Measurements from ENCODE around the gene FTO. TPM values are rescaled to one million over a fixed set of nuclear protein-coding genes. Genes with fewer than 3 reads are reported as not detected.

FTO gene
- total RNA-seq, 4 donors from 2014 or later, result 62.0 to 90.1 (median 75.1) TPM

DNA sequence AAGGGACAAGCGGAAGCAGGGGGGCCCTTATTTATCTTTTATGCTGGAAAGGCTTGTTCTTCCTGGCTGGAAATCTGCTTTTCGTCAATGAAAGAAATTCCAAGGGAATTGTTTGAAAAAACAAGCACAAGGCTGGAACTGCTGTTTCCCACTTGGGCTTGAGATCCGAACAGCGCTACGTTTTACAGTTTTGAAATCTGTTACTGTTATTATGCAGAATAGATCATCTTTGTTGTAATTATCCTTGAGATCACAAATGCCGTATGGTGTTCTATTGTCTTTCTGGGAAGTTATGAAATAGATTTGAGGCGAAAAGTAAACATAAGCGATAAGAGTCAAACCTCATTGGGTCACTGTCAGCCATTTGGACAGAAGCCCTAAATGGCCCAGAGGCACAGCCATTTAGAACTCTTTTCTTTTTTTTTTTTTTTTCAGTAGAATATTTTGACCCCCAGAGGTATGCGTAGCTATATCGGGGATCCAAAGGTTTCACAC is 359.4 kb downstream of the FTO start:
- DNase-seq (no peak), ATAC-seq (no peak)
- H3K9me3 ChIP-seq, result no peaks in the 10 kb centered on the region
- intact Hi-C loops (cut with DNase I; ENCODE audit: low total_unique reads), result no loop called here
- in situ Hi-C loops (cut with MboI; ENCODE audit: low sequenced_read_pairs in 4 of 4), result no loop called here
- H3K36me3 ChIP-seq, result no peaks in the 10 kb centered on the region
- H3K4me1 ChIP-seq, result peaks cover 15 to 19% of the 10 kb centered on the region in 2 donors
- H3K27me3 ChIP-seq, result no peaks in the 10 kb centered on the region
- H3K4me3 ChIP-seq, result no peak overlapping the region
- no peak for TF ChIP-seq POLR2A (IDR thresholded peaks at IDR 0.05)
- TF ChIP-seq, protein P1, sequence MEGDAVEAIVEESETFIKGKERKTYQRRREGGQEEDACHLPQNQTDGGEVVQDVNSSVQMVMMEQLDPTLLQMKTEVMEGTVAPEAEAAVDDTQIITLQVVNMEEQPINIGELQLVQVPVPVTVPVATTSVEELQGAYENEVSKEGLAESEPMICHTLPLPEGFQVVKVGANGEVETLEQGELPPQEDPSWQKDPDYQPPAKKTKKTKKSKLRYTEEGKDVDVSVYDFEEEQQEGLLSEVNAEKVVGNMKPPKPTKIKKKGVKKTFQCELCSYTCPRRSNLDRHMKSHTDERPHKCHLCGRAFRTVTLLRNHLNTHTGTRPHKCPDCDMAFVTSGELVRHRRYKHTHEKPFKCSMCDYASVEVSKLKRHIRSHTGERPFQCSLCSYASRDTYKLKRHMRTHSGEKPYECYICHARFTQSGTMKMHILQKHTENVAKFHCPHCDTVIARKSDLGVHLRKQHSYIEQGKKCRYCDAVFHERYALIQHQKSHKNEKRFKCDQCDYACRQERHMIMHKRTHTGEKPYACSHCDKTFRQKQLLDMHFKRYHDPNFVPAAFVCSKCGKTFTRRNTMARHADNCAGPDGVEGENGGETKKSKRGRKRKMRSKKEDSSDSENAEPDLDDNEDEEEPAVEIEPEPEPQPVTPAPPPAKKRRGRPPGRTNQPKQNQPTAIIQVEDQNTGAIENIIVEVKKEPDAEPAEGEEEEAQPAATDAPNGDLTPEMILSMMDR (IDR thresholded peaks at IDR 0.05 in 4 of 5, conservative IDR thresholded peaks at IDR 0.05 in 1 of 5), result no peak
- no peak overlapping the region for H3K27ac ChIP-seq

DNA sequence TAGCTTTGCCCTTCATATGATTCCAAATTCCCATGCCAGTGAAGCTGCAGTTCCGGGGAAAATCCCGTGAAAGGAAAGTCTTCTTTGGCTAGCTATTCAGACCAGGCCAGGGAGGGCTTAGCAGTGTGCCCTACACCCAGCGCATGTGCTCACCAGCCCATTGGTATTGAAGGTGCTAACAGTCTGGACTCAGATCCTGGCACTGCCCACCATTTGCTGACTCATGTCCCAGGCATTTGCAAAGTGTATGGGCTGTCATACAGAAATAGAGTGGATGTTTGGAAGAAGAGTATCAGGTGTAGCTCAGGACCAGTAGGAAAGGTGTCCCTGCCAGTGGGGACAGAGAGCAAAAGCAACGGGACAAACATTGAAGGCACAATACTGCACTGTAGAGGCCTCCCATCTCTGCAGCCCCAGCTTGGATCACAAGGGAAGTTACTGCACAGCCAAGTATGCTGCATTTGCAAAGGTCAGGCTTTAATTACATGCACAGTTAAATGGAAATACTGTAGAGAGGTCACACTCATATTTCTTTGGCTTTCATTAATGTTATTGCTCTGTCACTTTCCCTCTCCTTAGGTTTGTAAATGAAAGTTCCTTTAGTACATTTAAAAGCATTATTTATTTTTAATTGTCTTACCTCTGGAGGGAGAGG is 362.6 kb downstream of the FTO start:
- intact Hi-C loops (cut with DNase I; ENCODE audit: low total_unique reads), result no loop called here
- Histone ChIP-seq H3K27me3 (no peaks in the 10 kb centered on the region), H3K9me3 (no peaks in the 10 kb centered on the region), H3K27ac (peak overlapping the region in 3 of 4 donors; percentile 11 to 52 (median 43)), H3K4me1 (peaks cover 15 to 19% of the 10 kb centered on the region in 2 donors), H3K36me3 (no peaks in the 10 kb centered on the region), H3K4me3 (no peak overlapping the region)
- in situ Hi-C loops (cut with MboI; ENCODE audit: low sequenced_read_pairs in 4 of 4), result no loop called here
- TF ChIP-seq POLR2A (IDR thresholded peaks at IDR 0.05), result no peak
- TF ChIP-seq, protein P1 (IDR thresholded peaks at IDR 0.05 in 4 of 5, conservative IDR thresholded peaks at IDR 0.05 in 1 of 5), result no peak
- ATAC-seq, result peak; percentile 50 to 97
- DNase-seq, result peak; percentile 19 to 60

DNA sequence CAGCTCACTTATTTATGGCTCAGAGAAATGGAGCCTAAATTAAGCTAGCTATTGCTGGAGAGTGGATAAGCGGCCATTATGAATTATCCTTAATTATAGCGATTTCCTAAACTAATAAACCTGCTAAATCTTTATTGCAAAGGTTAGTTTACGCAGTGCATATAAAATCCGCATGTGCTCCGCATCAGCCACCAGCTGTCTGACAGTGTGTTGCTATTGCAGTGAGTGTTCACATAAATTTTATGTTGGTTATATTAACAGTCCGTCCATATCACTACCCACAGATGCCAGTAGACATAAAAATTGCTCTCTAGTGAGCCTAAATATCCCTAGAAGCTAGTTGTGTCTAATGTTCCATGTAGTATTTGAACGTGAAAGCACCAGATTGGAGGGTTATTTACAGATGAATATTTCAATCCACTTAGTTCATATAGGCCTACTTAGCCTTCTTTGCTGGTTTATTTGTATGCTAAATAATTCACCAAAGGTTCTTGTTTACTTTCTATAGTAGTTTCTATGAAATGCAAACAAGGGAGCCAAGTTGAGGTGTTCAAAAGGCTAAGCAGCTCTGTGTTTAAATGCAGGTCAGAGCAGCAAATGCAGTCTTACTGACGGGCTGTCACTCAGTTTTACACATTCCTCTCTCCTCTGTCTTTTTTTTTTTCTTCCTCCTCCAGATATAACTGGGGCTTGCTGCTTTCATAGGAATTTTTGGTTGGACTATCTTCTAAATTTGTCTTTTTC is 363.5 kb downstream of the FTO start:
- H3K4me3 ChIP-seq, result no peak overlapping the region
- no peaks in the 10 kb centered on the region for H3K36me3 ChIP-seq
- H3K27ac ChIP-seq, result no peak overlapping the region
- intact Hi-C loops (cut with DNase I; ENCODE audit: low total_unique reads) (no loop called here), in situ Hi-C loops (cut with MboI; ENCODE audit: low sequenced_read_pairs in 4 of 4) (no loop called here)
- H3K27me3 ChIP-seq, result no peaks in the 10 kb centered on the region
- peaks cover 15 to 19% of the 10 kb centered on the region in 2 donors for H3K4me1 ChIP-seq
- TF ChIP-seq, protein P1 (IDR thresholded peaks at IDR 0.05 in 4 of 5, conservative IDR thresholded peaks at IDR 0.05 in 1 of 5), result no peak
- TF ChIP-seq POLR2A (IDR thresholded peaks at IDR 0.05), result no peak
- no peak for ATAC-seq
- no peaks in the 10 kb centered on the region for H3K9me3 ChIP-seq
- no peak for DNase-seq

DNA sequence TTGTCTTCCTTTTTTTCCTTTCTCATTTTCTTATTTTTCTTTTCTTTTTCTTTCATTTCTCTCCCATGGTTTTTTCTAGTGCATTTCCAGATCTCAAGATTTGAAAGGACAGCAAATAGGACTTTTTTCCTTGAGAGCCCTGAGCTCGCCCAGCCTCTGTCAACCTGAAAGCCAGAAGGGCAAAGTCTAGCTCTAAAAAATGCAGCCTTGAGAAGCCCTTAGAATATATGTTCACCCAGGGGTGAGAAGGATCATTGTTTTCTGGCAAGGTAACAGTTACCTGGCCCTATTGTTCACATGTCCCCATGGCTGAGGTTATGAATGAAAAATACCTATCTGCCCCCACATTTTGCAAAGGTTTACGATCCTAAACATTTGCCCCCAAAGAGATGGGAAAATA is 364.3 kb downstream of the FTO start:
- TF ChIP-seq, protein P1 (IDR thresholded peaks at IDR 0.05 in 4 of 5, conservative IDR thresholded peaks at IDR 0.05 in 1 of 5), result no peak
- TF ChIP-seq POLR2A (IDR thresholded peaks at IDR 0.05), result no peak
- DNase-seq (no peak), ATAC-seq (no peak)
- in situ Hi-C loops (cut with MboI; ENCODE audit: low sequenced_read_pairs in 4 of 4) (no loop called here), intact Hi-C loops (cut with DNase I; ENCODE audit: low total_unique reads) (no loop called here)
- Histone ChIP-seq H3K27me3 (no peaks in the 10 kb centered on the region), H3K4me1 (peaks cover 15 to 19% of the 10 kb centered on the region in 2 donors), H3K4me3 (no peak overlapping the region), H3K36me3 (no peaks in the 10 kb centered on the region), H3K27ac (no peak overlapping the region), H3K9me3 (no peaks in the 10 kb centered on the region)

Data from gastrocnemius medialis (tissue), 4 donors.